GM12801 (cell line): ENCODE results near the gene PAX8.

Source experiments
- CTCF ChIP-seq: IDR thresholded peaks from one replicate; pipeline ENCODE4 v1.5.1; 2011; ENCODE audit warnings: control low read depth; ENCODE audit not compliant: insufficient read length; ENCODE audit errors: extremely low read depth

The PAX8 gene

GRCh38 chr2:113179446-113180045 lies 99.2 kb downstream of the PAX8 start:
- TF ChIP-seq CTCF: no peak

- no peak for TF ChIP-seq CTCF
Measured at GRCh38 chr2:113178891-113179290, 99.8 kb downstream of the PAX8 start.

- no peak for TF ChIP-seq CTCF
Measured at GRCh38 chr2:113178069-113178746, 100.5 kb downstream of the PAX8 start.

GRCh38 chr2:113176696-113177355 lies 101.9 kb downstream of the PAX8 start:
- no peak for TF ChIP-seq CTCF

GRCh38 chr2:113175736-113176695 lies 102.7 kb downstream of the PAX8 start:
- TF ChIP-seq CTCF: no peak

GRCh38 chr2:113175042-113175628 lies 103.6 kb downstream of the PAX8 start:
- TF ChIP-seq CTCF: no peak

GRCh38 chr2:113174376-113174750 lies 104.4 kb downstream of the PAX8 start:
- no peak for TF ChIP-seq CTCF
